Measurements from ENCODE around the gene XPC.

DNA sequence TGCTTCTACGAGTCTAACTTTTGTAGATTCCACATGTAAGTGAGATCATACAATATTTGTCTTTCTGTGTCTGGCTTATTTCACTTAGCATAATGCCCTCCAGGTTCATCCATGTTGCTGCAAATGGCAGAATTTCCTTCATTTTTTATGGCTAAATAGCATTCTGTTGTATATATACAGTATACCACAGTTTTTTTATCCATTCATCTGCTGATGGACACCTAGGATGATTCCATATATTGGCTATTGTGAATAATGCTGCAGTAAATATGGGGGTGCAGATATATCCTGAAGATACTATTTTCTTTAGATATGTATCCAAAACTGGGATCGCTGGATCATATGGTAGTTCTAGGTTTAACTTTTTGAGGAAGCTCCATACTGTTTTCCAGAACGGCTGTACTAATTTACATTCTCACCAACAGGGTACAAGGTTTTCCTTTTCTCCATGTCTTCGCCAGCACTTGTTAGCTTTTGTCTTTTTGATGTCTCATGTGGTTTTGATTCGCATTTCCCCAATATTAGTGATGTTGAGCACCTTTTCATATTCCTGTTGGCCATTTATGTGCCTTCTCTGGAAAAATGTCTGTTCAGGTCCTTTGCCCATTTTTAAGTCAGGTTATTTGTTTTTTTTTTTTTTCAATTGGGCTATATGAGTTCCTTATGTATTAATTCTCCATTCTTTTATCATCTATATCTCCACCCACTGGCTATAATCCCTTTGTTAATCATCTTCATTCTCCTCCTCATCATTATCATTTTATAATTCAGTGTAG lies 80.6 kb downstream of the XPC start:
- TF ChIP-seq, protein P1, sequence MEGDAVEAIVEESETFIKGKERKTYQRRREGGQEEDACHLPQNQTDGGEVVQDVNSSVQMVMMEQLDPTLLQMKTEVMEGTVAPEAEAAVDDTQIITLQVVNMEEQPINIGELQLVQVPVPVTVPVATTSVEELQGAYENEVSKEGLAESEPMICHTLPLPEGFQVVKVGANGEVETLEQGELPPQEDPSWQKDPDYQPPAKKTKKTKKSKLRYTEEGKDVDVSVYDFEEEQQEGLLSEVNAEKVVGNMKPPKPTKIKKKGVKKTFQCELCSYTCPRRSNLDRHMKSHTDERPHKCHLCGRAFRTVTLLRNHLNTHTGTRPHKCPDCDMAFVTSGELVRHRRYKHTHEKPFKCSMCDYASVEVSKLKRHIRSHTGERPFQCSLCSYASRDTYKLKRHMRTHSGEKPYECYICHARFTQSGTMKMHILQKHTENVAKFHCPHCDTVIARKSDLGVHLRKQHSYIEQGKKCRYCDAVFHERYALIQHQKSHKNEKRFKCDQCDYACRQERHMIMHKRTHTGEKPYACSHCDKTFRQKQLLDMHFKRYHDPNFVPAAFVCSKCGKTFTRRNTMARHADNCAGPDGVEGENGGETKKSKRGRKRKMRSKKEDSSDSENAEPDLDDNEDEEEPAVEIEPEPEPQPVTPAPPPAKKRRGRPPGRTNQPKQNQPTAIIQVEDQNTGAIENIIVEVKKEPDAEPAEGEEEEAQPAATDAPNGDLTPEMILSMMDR (IDR thresholded peaks at IDR 0.05) = no peak
- TF ChIP-seq POLR2AphosphoS5 (IDR thresholded peaks at IDR 0.05) (no peak), POLR2A (IDR thresholded peaks at IDR 0.05) (no peak)
